Mesenchymal stem cell (in vitro differentiated cells and primary cell): Measurements from ENCODE around the gene COA3.
A peak's percentile ranks its signal among the peaks of the same experiment; 100 is the strongest.

Experiments
- DNase-seq: peaks from one replicate; pipeline ENCODE4 v3.0.0-alpha.2; 2013
- H2AFZ ChIP-seq: one replicate; pipeline ENCODE4 v1.6.1; 2013; ENCODE audit warnings: low read depth, mild to moderate bottlenecking, control low read depth, inconsistent platforms, low read length, moderate library complexity
- H2AK5ac ChIP-seq: 2 replicates; pipeline ENCODE4 v1.6.1; 2013; ENCODE audit warnings: low read length, moderate library complexity, mild to moderate bottlenecking, inconsistent platforms; ENCODE audit not compliant: severe bottlenecking
- H2BK120ac ChIP-seq: one replicate; pipeline ENCODE4 v1.6.1; 2013; ENCODE audit warnings: low read depth, mild to moderate bottlenecking, inconsistent platforms, low read length, moderate library complexity
- H2BK12ac ChIP-seq, 2 experiments: one replicate each; pipeline ENCODE4 v1.6.1; 2013; ENCODE audit warnings: inconsistent platforms in 2 of 2, low read length in 2 of 2, mild to moderate bottlenecking in 2 of 2, moderate library complexity in 2 of 2, control low read depth in 1 of 2
- H2BK15ac ChIP-seq: one replicate; pipeline ENCODE4 v1.6.1; 2013; ENCODE audit warnings: mild to moderate bottlenecking, low read depth, inconsistent platforms; ENCODE audit not compliant: poor library complexity, severe bottlenecking
- H2BK5ac ChIP-seq: 2 replicates; pipeline ENCODE4 v1.6.1; 2013; ENCODE audit warnings: low read depth, mild to moderate bottlenecking, low read length, control low read depth, inconsistent platforms; ENCODE audit not compliant: poor library complexity, severe bottlenecking
- H3K14ac ChIP-seq, 2 experiments: one replicate each; pipeline ENCODE4 v1.6.1; 2013; ENCODE audit warnings: inconsistent platforms in 2 of 2, low read length in 2 of 2, control low read depth in 1 of 2, mild to moderate bottlenecking in 1 of 2, moderate library complexity in 1 of 2
- H3K18ac ChIP-seq, 2 experiments: one replicate each; pipeline ENCODE4 v1.6.1; 2013; ENCODE audit warnings: inconsistent platforms in 2 of 2, low read length in 2 of 2, control low read depth in 1 of 2, low read depth in 1 of 2, mild to moderate bottlenecking in 1 of 2
- H3K23ac ChIP-seq, 2 experiments: one replicate each; pipeline ENCODE4 v1.6.1; 2013; ENCODE audit warnings: inconsistent platforms in 2 of 2, low read length in 2 of 2, mild to moderate bottlenecking in 2 of 2, moderate library complexity in 2 of 2, control low read depth in 1 of 2
- H3K27ac ChIP-seq: 2 replicates; pipeline ENCODE4 v1.5.1; 2013; ENCODE audit warnings: mild to moderate bottlenecking, moderate library complexity, low read length, control low read depth, inconsistent platforms; ENCODE audit not compliant: poor library complexity, severe bottlenecking
- H3K27me3 ChIP-seq, 2 experiments: 2 replicates each; pipeline versions ENCODE4 v1.6.1 to v1.7.0; 2013; ENCODE audit warnings: low read length in 2 of 2, mild to moderate bottlenecking in 2 of 2, moderate library complexity in 2 of 2, control low read depth in 1 of 2, inconsistent platforms in 1 of 2; ENCODE audit not compliant: control insufficient read depth in 1 of 2, insufficient read depth in 1 of 2
- H3K36me3 ChIP-seq, 2 experiments: 2 replicates each; pipeline versions ENCODE4 v1.6.1 to v1.7.0; 2013; ENCODE audit warnings: low read length in 2 of 2, control low read depth in 1 of 2, inconsistent platforms in 1 of 2, low read depth in 1 of 2, mild to moderate bottlenecking in 1 of 2; ENCODE audit not compliant: insufficient read depth in 2 of 2, control insufficient read depth in 1 of 2
- H3K4ac ChIP-seq, 2 experiments: one replicate each; pipeline ENCODE4 v1.6.1; 2013; ENCODE audit warnings: inconsistent platforms in 2 of 2, low read length in 2 of 2, mild to moderate bottlenecking in 2 of 2, moderate library complexity in 2 of 2, control low read depth in 1 of 2, low read depth in 1 of 2
- H3K4me1 ChIP-seq: 2 replicates; pipeline ENCODE4 v1.6.1; 2013; ENCODE audit warnings: low read depth, low read length, control low read depth; ENCODE audit not compliant: control insufficient read depth, insufficient read depth
- H3K4me2 ChIP-seq: 2 replicates; pipeline ENCODE4 v1.6.1; 2013; ENCODE audit warnings: low read length, mild to moderate bottlenecking, inconsistent platforms; ENCODE audit not compliant: poor library complexity, severe bottlenecking
- H3K4me3 ChIP-seq, 2 experiments: 2 replicates each; pipeline versions ENCODE4 v1.5.1 to v1.7.0; 2013; ENCODE audit warnings: low read length in 2 of 2, mild to moderate bottlenecking in 2 of 2, control low read depth in 1 of 2, low read depth in 1 of 2; ENCODE audit not compliant: insufficient read depth in 1 of 2
- H3K79me1 ChIP-seq: replicated peaks from 2 replicates; pipeline ENCODE4 v1.6.1; 2013; ENCODE audit warnings: mild to moderate bottlenecking, control low read depth, low read length, inconsistent platforms; ENCODE audit not compliant: poor library complexity, severe bottlenecking
- H3K9ac ChIP-seq: 2 replicates; pipeline ENCODE4 v1.7.0; 2013; ENCODE audit warnings: mild to moderate bottlenecking, low read length, moderate library complexity
- H3K9me3 ChIP-seq: 2 replicates; pipeline ENCODE4 v1.7.0; 2013; ENCODE audit warnings: mild to moderate bottlenecking, low read length; ENCODE audit not compliant: control insufficient read depth
- H4K8ac ChIP-seq: one replicate; pipeline ENCODE4 v1.6.1; 2013; ENCODE audit warnings: inconsistent platforms, mild to moderate bottlenecking, low read length, moderate library complexity
- H4K91ac ChIP-seq: one replicate; pipeline ENCODE4 v1.6.1; 2013; ENCODE audit warnings: mild to moderate bottlenecking, low read length, inconsistent platforms
- WGBS: methylation state at CpG from one replicate; pipeline ENCODE4 v1.1.7; 2013; ENCODE audit warnings: mixed read lengths; 5-methylcytosine and 5-hydroxymethylcytosine counted together

COA3 gene

GRCh38 chr17:42783791-42784138 is 14.7 kb downstream of the COA3 start:
- Histone ChIP-seq H4K8ac (no peak overlapping the region), H2AFZ (no peak overlapping the region), H3K18ac (no peak overlapping the region), H3K36me3 (peaks cover 9 to 42% of the 10 kb centered on the region in 2 experiments), H3K14ac (no peak overlapping the region), H3K4ac (no peak overlapping the region), H2BK12ac (no peak overlapping the region), H3K4me2 (no peak overlapping the region), H3K27ac (no peak overlapping the region), H2BK15ac (peak overlapping the region; percentile 32), H2BK120ac (no peak overlapping the region), H3K79me1 (peaks cover 30% of the 10 kb centered on the region), H3K9me3 (no peaks in the 10 kb centered on the region), H4K91ac (peak overlapping the region; percentile 32), H2BK5ac (no peak overlapping the region), H3K4me3 (no peak overlapping the region), H2AK5ac (no peak overlapping the region), H3K9ac (no peak overlapping the region), H3K23ac (no peak overlapping the region), H3K4me1 (peaks cover 38% of the 10 kb centered on the region), H3K27me3 (peaks cover 0 to 74% of the 10 kb centered on the region in 2 experiments)
- no peak for DNase-seq
- 85% methylated on average over 22 of the region's 22 CpGs for WGBS

GRCh38 chr17:42783062-42783790 is 15.3 kb downstream of the COA3 start:
- H3K9me3 ChIP-seq = no peaks in the 10 kb centered on the region
- peak overlapping the region in 1 of 2 experiments; percentile 49 for H3K4me3 ChIP-seq
- no peak overlapping the region for H2BK15ac ChIP-seq
- H2BK5ac ChIP-seq = no peak overlapping the region
- peaks cover 0 to 74% of the 10 kb centered on the region in 2 experiments for H3K27me3 ChIP-seq
- H3K4me2 ChIP-seq = no peak overlapping the region
- H3K36me3 ChIP-seq = peaks cover 15 to 42% of the 10 kb centered on the region in 2 experiments
- H3K4me1 ChIP-seq = peaks cover 38% of the 10 kb centered on the region
- H3K14ac ChIP-seq = no peak overlapping the region
- no peak overlapping the region for H2BK120ac ChIP-seq
- no peak overlapping the region for H3K27ac ChIP-seq
- no peak overlapping the region for H3K23ac ChIP-seq
- H3K9ac ChIP-seq = no peak overlapping the region
- peak overlapping the region; percentile 7 for H4K91ac ChIP-seq
- peak overlapping the region; percentile 44 for H2AK5ac ChIP-seq
- no peak overlapping the region for H3K4ac ChIP-seq
- peaks cover 30% of the 10 kb centered on the region for H3K79me1 ChIP-seq
- peak overlapping the region in 1 of 2 experiments; percentile 28 for H3K18ac ChIP-seq
- no peak overlapping the region for H2AFZ ChIP-seq
- no peak overlapping the region for H4K8ac ChIP-seq
- DNase-seq = peak; percentile 49
- peak overlapping the region in 1 of 2 experiments; percentile 12 for H2BK12ac ChIP-seq
- WGBS = 28% methylated on average over 9 of the region's 9 CpGs

- WGBS = 94% methylated on average over 26 of the region's 29 CpGs
- peak overlapping the region in 1 of 2 experiments; percentile 35 for H2BK12ac ChIP-seq
- H2AK5ac ChIP-seq = peak overlapping the region; percentile 44
- no peak overlapping the region for H2BK5ac ChIP-seq
- no peak overlapping the region for H3K23ac ChIP-seq
- H2AFZ ChIP-seq = no peak overlapping the region
- H3K9me3 ChIP-seq = no peaks in the 10 kb centered on the region
- peaks cover 0 to 67% of the 10 kb centered on the region in 2 experiments for H3K27me3 ChIP-seq
- no peak overlapping the region for H4K8ac ChIP-seq
- H3K4ac ChIP-seq = no peak overlapping the region
- peaks cover 38% of the 10 kb centered on the region for H3K4me1 ChIP-seq
- peaks cover 23 to 42% of the 10 kb centered on the region in 2 experiments for H3K36me3 ChIP-seq
- H3K4me3 ChIP-seq = peak overlapping the region in 1 of 2 experiments; percentile 75
- H3K79me1 ChIP-seq = peaks cover 30% of the 10 kb centered on the region
- no peak overlapping the region for H2BK120ac ChIP-seq
- no peak overlapping the region for H2BK15ac ChIP-seq
- no peak for DNase-seq
- no peak overlapping the region for H3K9ac ChIP-seq
- H3K18ac ChIP-seq = no peak overlapping the region
- no peak overlapping the region for H3K14ac ChIP-seq
- H3K4me2 ChIP-seq = no peak overlapping the region
- H3K27ac ChIP-seq = no peak overlapping the region
- peak overlapping the region; percentile 7 for H4K91ac ChIP-seq
Measured at GRCh38 chr17:42782166-42783061, 16.1 kb downstream of the COA3 start.

- no peak overlapping the region for H3K4me2 ChIP-seq
- no peak overlapping the region for H2AFZ ChIP-seq
- H3K79me1 ChIP-seq = peaks cover 30% of the 10 kb centered on the region
- H3K4me3 ChIP-seq = peak overlapping the region in 1 of 2 experiments; percentile 75
- H4K8ac ChIP-seq = no peak overlapping the region
- H3K18ac ChIP-seq = no peak overlapping the region
- no peak overlapping the region for H3K23ac ChIP-seq
- H3K27me3 ChIP-seq = peaks cover 0 to 59% of the 10 kb centered on the region in 2 experiments
- no peak overlapping the region for H2BK12ac ChIP-seq
- peaks cover 38% of the 10 kb centered on the region for H3K4me1 ChIP-seq
- no peak for DNase-seq
- no peak overlapping the region for H2BK120ac ChIP-seq
- no peak overlapping the region for H2AK5ac ChIP-seq
- no peak overlapping the region for H3K14ac ChIP-seq
- H3K36me3 ChIP-seq = peaks cover 29 to 38% of the 10 kb centered on the region in 2 experiments
- no peak overlapping the region for H3K27ac ChIP-seq
- H3K9me3 ChIP-seq = no peaks in the 10 kb centered on the region
- H4K91ac ChIP-seq = no peak overlapping the region
- no peak overlapping the region for H2BK5ac ChIP-seq
- 94% methylated on average over 5 of the region's 10 CpGs for WGBS
- no peak overlapping the region for H3K9ac ChIP-seq
- H2BK15ac ChIP-seq = no peak overlapping the region
- no peak overlapping the region for H3K4ac ChIP-seq
Measured at GRCh38 chr17:42781639-42782165, 16.8 kb downstream of the COA3 start.
